ENCODE measurements around the gene TTLL12. TPM values are rescaled to one million over a fixed set of nuclear protein-coding genes. Genes with fewer than 3 reads are reported as not detected.

The TTLL12 gene
- polyA plus RNA-seq, 1 donor (not counting 4 experiments of a cell fraction or from before 2014, with no cell fraction given), result 22.1 TPM

DNA sequence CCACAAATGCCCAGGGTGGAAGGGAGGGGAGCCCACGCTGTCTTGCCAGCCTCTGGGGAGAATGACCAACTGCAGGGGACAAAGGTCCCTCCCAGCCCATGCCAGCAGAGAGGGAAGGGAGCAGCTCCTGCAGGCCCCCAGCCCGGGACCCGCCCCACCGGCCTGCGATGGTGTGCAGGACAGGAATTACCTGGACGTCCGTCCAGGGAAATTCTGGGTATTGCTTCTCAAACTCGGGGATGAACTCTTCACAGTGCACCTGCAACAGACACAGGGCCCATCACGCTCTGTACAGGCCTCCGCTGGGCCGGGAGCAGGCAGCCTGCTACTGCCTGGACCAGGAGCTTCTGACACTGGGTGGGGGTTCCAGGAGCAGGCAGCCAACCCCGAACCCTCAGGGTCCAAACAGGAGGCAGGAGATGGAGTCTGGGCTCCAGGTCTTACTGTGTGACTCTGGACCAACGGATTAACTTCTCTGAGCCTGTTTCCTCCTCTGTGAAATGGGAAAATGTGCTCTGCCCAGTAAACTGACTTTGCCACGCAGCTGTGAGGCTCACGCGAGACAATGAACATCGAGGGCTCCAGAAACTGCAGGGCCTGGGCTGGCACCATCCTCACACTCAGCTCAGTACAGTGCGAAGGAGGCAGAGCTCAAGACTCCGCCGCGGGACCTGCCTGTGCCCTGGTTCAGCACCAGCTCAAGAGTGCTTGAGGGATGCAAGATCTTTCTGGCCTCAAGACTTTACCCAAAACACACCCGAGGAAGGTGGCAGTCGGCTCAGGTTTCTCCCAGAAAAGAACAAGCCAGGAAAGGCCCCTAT is 17.4 kb downstream of the TTLL12 start:
- FAIRE-seq (no peak), DNase-seq (ENCODE audit: low read depth, low spot score) (no peak)
- Histone ChIP-seq H3K9me1 (ENCODE audit: control insufficient read depth, extremely low read depth, insufficient read depth, low read length) (no peaks in the 10 kb centered on the region), H3K4me1 (ENCODE audit: control insufficient read depth, extremely low read depth, insufficient read depth, low read length) (peaks cover 16% of the 10 kb centered on the region), H3K27me3 (ENCODE audit: control insufficient read depth, extremely low read depth, insufficient read depth, low read length) (no peaks in the 10 kb centered on the region), H3K36me3 (ENCODE audit: control insufficient read depth in 2 of 2, extremely low read depth in 1 of 2, insufficient read depth in 2 of 2, low read length in 2 of 2) (peaks cover 24 to 44% of the 10 kb centered on the region in 2 experiments), H3K9ac (ENCODE audit: control insufficient read depth, extremely low read depth, insufficient read depth, low read length) (no peak overlapping the region), H4K20me1 (ENCODE audit: control insufficient read depth, extremely low read depth, insufficient read depth, low read length) (no peaks in the 10 kb centered on the region), H3K4me2 (ENCODE audit: control insufficient read depth, extremely low read depth, insufficient read depth, low read depth, low read length) (no peak overlapping the region), H3K27ac (ENCODE audit: control insufficient read depth, insufficient read depth, low read length) (no peak overlapping the region), H2AFZ (ENCODE audit: control insufficient read depth, low read length) (no peak overlapping the region), H3K9me3 (ENCODE audit: control insufficient read depth, low read depth, low read length) (no peaks in the 10 kb centered on the region), H3K79me2 (ENCODE audit: control insufficient read depth, insufficient read depth, low read length) (no peaks in the 10 kb centered on the region), H3K4me3 (ENCODE audit: control insufficient read depth in 2 of 3, extremely low read depth in 1 of 3, insufficient read depth in 2 of 3, low read depth in 1 of 3, low read length in 3 of 3) (no peak overlapping the region)
- dilution Hi-C loops (cut with MboI; ENCODE audit: extremely low pct_ligation_motif_present, low sequenced_read_pairs), result no loop called here
- TF ChIP-seq, protein P1, sequence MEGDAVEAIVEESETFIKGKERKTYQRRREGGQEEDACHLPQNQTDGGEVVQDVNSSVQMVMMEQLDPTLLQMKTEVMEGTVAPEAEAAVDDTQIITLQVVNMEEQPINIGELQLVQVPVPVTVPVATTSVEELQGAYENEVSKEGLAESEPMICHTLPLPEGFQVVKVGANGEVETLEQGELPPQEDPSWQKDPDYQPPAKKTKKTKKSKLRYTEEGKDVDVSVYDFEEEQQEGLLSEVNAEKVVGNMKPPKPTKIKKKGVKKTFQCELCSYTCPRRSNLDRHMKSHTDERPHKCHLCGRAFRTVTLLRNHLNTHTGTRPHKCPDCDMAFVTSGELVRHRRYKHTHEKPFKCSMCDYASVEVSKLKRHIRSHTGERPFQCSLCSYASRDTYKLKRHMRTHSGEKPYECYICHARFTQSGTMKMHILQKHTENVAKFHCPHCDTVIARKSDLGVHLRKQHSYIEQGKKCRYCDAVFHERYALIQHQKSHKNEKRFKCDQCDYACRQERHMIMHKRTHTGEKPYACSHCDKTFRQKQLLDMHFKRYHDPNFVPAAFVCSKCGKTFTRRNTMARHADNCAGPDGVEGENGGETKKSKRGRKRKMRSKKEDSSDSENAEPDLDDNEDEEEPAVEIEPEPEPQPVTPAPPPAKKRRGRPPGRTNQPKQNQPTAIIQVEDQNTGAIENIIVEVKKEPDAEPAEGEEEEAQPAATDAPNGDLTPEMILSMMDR (optimal IDR thresholded peaks at IDR 0.05 in 1 of 3, IDR thresholded peaks at IDR 0.05 in 1 of 3, conservative IDR thresholded peaks at IDR 0.05 in 1 of 3; ENCODE audit: extremely low read depth in 1 of 3, insufficient read depth in 2 of 3, low read length in 3 of 3), result no peak
- TF ChIP-seq EZH2 (IDR thresholded peaks at IDR 0.05; ENCODE audit: low read length), result no peak

DNA sequence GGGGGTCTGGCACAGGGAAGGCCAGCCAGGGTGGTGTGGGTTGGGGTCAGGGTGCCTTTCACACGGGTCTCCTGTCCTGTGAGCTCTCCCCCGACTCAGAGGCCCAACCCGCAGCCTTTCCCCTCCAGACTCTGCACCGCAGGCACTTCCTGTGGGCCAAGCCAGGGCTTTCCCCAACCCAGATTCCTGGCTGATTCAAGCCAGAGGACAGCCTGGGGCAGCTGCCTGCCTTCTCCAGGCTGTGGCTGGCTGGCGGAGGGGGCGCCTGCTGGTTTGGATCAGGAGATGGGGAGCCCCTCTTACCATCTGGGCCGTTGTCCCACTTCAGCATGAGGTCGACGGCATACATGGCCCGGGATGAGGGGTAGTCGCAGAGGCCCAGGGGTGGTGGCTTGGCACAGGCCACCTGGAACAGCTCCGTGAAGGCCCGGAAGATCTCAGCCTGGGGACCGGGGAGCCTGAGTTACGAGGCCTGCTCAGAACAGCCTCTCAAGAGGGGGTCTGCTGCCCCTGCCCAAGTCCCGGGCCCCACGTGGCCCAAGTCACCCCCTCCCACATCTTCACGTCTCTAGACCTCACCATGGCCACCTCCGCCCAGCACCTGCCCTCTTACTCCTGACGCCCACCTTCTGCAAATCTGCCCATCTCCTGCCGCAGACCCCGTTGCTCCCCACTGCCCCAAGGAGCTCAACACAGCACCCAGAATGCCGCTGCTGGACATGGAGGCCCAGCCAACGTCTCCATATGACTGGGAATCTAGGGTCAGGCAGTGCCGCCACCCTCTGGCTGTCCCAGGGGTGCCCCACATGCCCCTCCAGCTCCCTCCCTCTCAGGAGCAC is 18.2 kb downstream of the TTLL12 start:
- Histone ChIP-seq H3K36me3 (ENCODE audit: control insufficient read depth in 2 of 2, extremely low read depth in 1 of 2, insufficient read depth in 2 of 2, low read length in 2 of 2) (peaks cover 24 to 38% of the 10 kb centered on the region in 2 experiments), H3K4me1 (ENCODE audit: control insufficient read depth, extremely low read depth, insufficient read depth, low read length) (peaks cover 24% of the 10 kb centered on the region)

More for the DNA sequence above, 18.2 kb downstream of the TTLL12 start:
- peak; percentile 51 for FAIRE-seq
- dilution Hi-C loops (cut with MboI; ENCODE audit: extremely low pct_ligation_motif_present, low sequenced_read_pairs), result no loop called here
- H3K27ac ChIP-seq (ENCODE audit: control insufficient read depth, insufficient read depth, low read length), result no peak overlapping the region
- H4K20me1 ChIP-seq (ENCODE audit: control insufficient read depth, extremely low read depth, insufficient read depth, low read length), result peaks cover 2% of the 10 kb centered on the region
- TF ChIP-seq EZH2 (IDR thresholded peaks at IDR 0.05; ENCODE audit: low read length), result no peak
- TF ChIP-seq, protein P1 (optimal IDR thresholded peaks at IDR 0.05 in 1 of 3, IDR thresholded peaks at IDR 0.05 in 1 of 3, conservative IDR thresholded peaks at IDR 0.05 in 1 of 3; ENCODE audit: extremely low read depth in 1 of 3, insufficient read depth in 2 of 3, low read length in 3 of 3), result no peak
- H3K9ac ChIP-seq (ENCODE audit: control insufficient read depth, extremely low read depth, insufficient read depth, low read length), result no peak overlapping the region
- H3K4me2 ChIP-seq (ENCODE audit: control insufficient read depth, extremely low read depth, insufficient read depth, low read depth, low read length), result no peak overlapping the region
- no peak for DNase-seq (ENCODE audit: low read depth, low spot score)
- H3K27me3 ChIP-seq (ENCODE audit: control insufficient read depth, extremely low read depth, insufficient read depth, low read length), result no peaks in the 10 kb centered on the region
- no peak overlapping the region for H2AFZ ChIP-seq (ENCODE audit: control insufficient read depth, low read length)
- peaks cover under 1% of the 10 kb centered on the region for H3K9me1 ChIP-seq (ENCODE audit: control insufficient read depth, extremely low read depth, insufficient read depth, low read length)
- H3K79me2 ChIP-seq (ENCODE audit: control insufficient read depth, insufficient read depth, low read length), result no peaks in the 10 kb centered on the region
- H3K9me3 ChIP-seq (ENCODE audit: control insufficient read depth, low read depth, low read length), result no peaks in the 10 kb centered on the region
- H3K4me3 ChIP-seq (ENCODE audit: control insufficient read depth in 2 of 3, extremely low read depth in 1 of 3, insufficient read depth in 2 of 3, low read depth in 1 of 3, low read length in 3 of 3), result no peak overlapping the region

All from keratinocyte (primary cell).